Measurements from ENCODE around the gene CCDC60. TPM values are rescaled to one million over a fixed set of nuclear protein-coding genes. Genes with fewer than 3 reads are reported as not detected.

CCDC60 gene
- total RNA-seq, 1 donor from 2014 or later: 2.2 TPM

GRCh38 chr12:119410396-119410795 is 75.9 kb downstream of the CCDC60 start:
- TF ChIP-seq, protein P1, sequence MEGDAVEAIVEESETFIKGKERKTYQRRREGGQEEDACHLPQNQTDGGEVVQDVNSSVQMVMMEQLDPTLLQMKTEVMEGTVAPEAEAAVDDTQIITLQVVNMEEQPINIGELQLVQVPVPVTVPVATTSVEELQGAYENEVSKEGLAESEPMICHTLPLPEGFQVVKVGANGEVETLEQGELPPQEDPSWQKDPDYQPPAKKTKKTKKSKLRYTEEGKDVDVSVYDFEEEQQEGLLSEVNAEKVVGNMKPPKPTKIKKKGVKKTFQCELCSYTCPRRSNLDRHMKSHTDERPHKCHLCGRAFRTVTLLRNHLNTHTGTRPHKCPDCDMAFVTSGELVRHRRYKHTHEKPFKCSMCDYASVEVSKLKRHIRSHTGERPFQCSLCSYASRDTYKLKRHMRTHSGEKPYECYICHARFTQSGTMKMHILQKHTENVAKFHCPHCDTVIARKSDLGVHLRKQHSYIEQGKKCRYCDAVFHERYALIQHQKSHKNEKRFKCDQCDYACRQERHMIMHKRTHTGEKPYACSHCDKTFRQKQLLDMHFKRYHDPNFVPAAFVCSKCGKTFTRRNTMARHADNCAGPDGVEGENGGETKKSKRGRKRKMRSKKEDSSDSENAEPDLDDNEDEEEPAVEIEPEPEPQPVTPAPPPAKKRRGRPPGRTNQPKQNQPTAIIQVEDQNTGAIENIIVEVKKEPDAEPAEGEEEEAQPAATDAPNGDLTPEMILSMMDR (IDR thresholded peaks at IDR 0.05; ENCODE audit: unreplicated experiment): no peak
- Mint-ChIP-seq H3K4me3 (no peak overlapping the region), H3K36me3 (no peaks in the 10 kb centered on the region), H3K9me3 (no peaks in the 10 kb centered on the region), H3K27ac (peak overlapping the region; percentile 10), H3K27me3 (ENCODE audit: low read depth) (peaks cover 15% of the 10 kb centered on the region), H3K4me1 (peaks cover 9% of the 10 kb centered on the region)
- DNase-seq (ENCODE audit: low spot score in 2 of 2, unreplicated experiment in 2 of 2): no peak

GRCh38 chr12:119412306-119412705 is 77.8 kb downstream of the CCDC60 start:
- TF ChIP-seq, protein P1 (IDR thresholded peaks at IDR 0.05; ENCODE audit: unreplicated experiment): no peak
- no peak overlapping the region for H3K4me3 Mint-ChIP-seq
- no peaks in the 10 kb centered on the region for H3K9me3 Mint-ChIP-seq
- H3K27ac Mint-ChIP-seq: no peak overlapping the region
- H3K36me3 Mint-ChIP-seq: no peaks in the 10 kb centered on the region
- peaks cover 9% of the 10 kb centered on the region for H3K4me1 Mint-ChIP-seq
- peaks cover 18% of the 10 kb centered on the region for H3K27me3 Mint-ChIP-seq (ENCODE audit: low read depth)
- DNase-seq (ENCODE audit: low spot score in 2 of 2, unreplicated experiment in 2 of 2): no peak

GRCh38 chr12:119412811-119413794 is 78.6 kb downstream of the CCDC60 start:
- peaks cover 20% of the 10 kb centered on the region for H3K27me3 Mint-ChIP-seq (ENCODE audit: low read depth)
- H3K9me3 Mint-ChIP-seq: no peaks in the 10 kb centered on the region
- H3K4me1 Mint-ChIP-seq: peaks cover 9% of the 10 kb centered on the region
- no peaks in the 10 kb centered on the region for H3K36me3 Mint-ChIP-seq
- no peak overlapping the region for H3K4me3 Mint-ChIP-seq
- H3K27ac Mint-ChIP-seq: no peak overlapping the region
- peak; percentile 33 to 77 for DNase-seq (ENCODE audit: low spot score in 2 of 2, unreplicated experiment in 2 of 2)
- TF ChIP-seq, protein P1 (IDR thresholded peaks at IDR 0.05; ENCODE audit: unreplicated experiment): peak; percentile 86

GRCh38 chr12:119415714-119416113 is 81.2 kb downstream of the CCDC60 start:
- peaks cover 36% of the 10 kb centered on the region for H3K27me3 Mint-ChIP-seq (ENCODE audit: low read depth)
- peaks cover 6% of the 10 kb centered on the region for H3K4me1 Mint-ChIP-seq
- H3K9me3 Mint-ChIP-seq: peaks cover 3% of the 10 kb centered on the region
- H3K4me3 Mint-ChIP-seq: no peak overlapping the region
- H3K36me3 Mint-ChIP-seq: no peaks in the 10 kb centered on the region
- H3K27ac Mint-ChIP-seq: no peak overlapping the region
- TF ChIP-seq, protein P1 (IDR thresholded peaks at IDR 0.05; ENCODE audit: unreplicated experiment): no peak
- DNase-seq (ENCODE audit: low spot score in 2 of 2, unreplicated experiment in 2 of 2): no peak

GRCh38 chr12:119417440-119417839 is 82.9 kb downstream of the CCDC60 start:
- no peak overlapping the region for H3K4me3 Mint-ChIP-seq
- peaks cover 43% of the 10 kb centered on the region for H3K27me3 Mint-ChIP-seq (ENCODE audit: low read depth)
- no peak for DNase-seq (ENCODE audit: low spot score in 2 of 2, unreplicated experiment in 2 of 2)
- no peaks in the 10 kb centered on the region for H3K4me1 Mint-ChIP-seq
- no peaks in the 10 kb centered on the region for H3K36me3 Mint-ChIP-seq
- TF ChIP-seq, protein P1 (IDR thresholded peaks at IDR 0.05; ENCODE audit: unreplicated experiment): no peak
- H3K9me3 Mint-ChIP-seq: peaks cover 3% of the 10 kb centered on the region
- H3K27ac Mint-ChIP-seq: no peak overlapping the region
